Measurements from ENCODE around the gene HOXA6.

The HOXA6 gene

GRCh38 chr7:27112955-27113949, 34.3 kb downstream of the HOXA6 start:
- in situ Hi-C loops (cut with MboI; ENCODE audit: low sequenced_read_pairs) = no loop called here

- in situ Hi-C loops (cut with MboI; ENCODE audit: low sequenced_read_pairs) = no loop called here
Measured at GRCh38 chr7:27112361-27112760, 35.2 kb downstream of the HOXA6 start.

DNA sequence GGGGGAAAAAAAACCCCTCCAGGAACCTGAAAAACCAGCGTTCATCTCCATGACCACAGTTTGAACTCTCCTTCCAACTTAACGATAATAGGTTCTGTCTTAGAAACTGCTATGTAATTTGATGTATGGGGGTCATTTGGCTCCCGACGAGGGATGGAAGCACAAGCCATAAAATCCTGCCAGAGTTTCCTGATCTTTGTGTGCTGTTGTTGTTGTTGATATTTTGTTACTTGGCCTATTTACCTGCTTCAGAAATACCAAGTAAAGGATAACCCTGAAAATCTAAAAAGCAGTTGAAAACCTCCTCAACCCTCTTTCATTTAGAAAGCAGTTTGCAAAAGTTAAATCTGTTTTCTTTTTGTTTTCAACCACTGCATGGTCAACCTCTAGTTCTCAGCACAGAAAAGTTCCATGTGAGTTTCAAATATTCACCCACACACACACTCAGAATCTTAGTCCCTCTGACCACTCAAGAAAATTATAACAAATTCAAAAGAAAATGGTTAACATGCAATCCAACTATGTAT, 35.8 kb downstream of the HOXA6 start:
- in situ Hi-C loops (cut with MboI; ENCODE audit: low sequenced_read_pairs) = no loop called here

- in situ Hi-C loops (cut with MboI; ENCODE audit: low sequenced_read_pairs) = no loop called here
Measured at GRCh38 chr7:27111042-27111750, 36.4 kb downstream of the HOXA6 start.

- in situ Hi-C loops (cut with MboI; ENCODE audit: low sequenced_read_pairs) = no loop called here
Measured at GRCh38 chr7:27110186-27111031, 37.2 kb downstream of the HOXA6 start.

DNA sequence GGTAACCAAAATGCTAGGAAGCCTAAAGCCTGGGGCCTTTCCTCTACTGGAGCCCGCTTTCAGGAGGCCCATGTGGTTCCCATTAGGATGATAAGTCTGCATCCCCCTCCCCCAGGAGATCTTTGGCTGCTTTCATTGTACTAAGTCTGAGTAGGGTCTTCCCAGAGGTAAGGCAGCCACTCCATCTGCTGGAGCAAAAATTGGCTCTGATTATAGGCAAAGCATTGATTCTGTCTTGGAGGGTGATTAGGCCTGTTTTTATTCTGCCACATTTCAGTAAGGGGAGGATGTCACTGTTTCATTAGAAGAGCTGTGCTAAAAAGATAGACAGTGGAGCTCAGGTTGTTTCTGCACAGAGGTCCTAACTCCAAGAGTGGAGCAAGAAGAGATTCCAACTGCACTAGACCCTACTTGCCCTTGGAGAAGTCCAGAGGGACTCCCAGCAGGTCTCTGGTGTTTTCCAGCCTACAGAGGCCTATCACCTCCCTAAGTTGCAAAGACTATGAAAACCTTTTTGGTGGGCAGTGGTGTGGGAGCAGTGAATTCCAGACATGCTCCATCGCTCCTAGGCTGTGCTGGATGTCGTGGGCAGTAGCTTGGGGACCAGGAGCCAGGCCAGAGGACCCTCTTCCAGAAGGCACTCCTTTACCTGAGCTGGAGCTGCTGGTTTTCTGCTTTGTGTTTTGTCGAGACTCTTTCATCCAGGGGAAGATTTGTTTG, 37.9 kb downstream of the HOXA6 start:
- in situ Hi-C loops (cut with MboI; ENCODE audit: low sequenced_read_pairs) = no loop called here

GRCh38 chr7:27108390-27109127, 39.0 kb downstream of the HOXA6 start:
- in situ Hi-C loops (cut with MboI; ENCODE audit: low sequenced_read_pairs) = no loop called here

GRCh38 chr7:27107391-27108381, 39.9 kb downstream of the HOXA6 start:
- in situ Hi-C loops (cut with MboI; ENCODE audit: low sequenced_read_pairs) = no loop called here

GRCh38 chr7:27106901-27107240, 40.7 kb downstream of the HOXA6 start:
- in situ Hi-C loops (cut with MboI; ENCODE audit: low sequenced_read_pairs) = no loop called here

DNA sequence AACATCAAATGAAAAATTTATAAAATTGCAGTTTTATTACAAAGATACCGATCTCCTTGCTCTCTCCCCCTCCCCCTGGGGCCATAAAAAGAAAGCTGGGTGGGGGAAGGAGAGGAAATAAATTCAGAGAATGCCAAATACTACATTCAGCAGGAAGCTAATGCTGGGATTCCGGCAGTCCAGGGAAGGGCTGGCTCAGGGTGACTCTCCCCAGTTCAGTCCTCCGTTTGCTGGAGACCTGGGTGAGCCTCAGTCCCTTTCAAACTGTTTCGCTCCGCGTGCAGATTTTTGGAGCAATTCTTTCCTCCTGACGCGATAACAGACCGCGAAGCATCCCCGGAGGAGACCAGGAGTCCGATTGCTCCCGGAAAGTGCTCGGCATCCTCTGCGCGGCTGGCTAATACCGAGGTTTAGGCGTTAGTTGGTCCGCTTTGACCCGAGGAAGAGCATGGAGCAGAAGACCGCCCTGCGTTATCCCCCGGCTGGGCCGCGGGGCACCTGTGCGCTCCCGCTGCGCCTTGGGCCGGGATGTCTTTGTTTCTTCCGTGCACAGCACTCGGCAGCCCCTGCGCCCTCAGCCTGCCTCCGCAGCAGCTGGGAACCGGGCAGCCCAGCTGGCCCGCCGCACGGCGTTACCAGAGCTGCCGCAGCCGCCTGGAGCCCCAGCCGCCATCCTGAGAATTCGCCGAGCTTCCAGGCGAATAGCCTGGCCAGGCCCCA, 41.2 kb downstream of the HOXA6 start:
- in situ Hi-C loops (cut with MboI; ENCODE audit: low sequenced_read_pairs) = no loop called here

DNA sequence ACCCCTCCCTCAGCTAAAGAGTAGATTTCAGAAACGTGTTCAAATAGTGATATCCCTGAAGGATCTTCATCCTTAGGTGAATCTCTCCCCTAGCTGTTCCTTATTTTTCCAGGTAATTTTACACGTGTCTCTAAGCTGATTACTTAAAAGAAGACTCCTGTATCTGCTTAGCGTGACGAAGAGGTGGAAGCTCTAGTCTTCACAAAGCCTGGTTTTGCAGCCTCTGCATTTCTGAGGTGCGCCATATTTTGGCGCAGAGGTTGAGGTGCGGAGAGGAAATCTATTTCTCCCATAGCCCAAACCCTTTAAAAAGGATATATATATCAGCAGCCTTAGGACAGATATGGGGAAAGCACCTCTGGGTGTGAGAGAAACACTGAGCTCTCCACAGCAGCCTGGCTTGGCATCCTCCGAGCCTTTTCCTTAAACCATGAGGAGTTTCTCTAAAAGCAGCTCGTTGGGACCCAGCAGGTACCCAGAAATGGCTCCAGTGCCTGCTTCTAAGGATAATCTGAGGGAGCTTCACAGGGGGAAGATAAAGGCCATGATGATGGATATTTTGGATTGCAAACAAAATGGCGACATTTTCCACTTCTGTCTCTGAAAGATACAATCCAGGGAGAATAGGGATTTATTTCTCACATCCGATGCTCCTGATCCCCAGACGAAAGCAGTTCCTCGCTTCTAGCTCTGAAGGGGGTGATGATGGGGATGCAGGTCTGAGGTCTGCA, 42.1 kb downstream of the HOXA6 start:
- in situ Hi-C loops (cut with MboI; ENCODE audit: low sequenced_read_pairs) = no loop called here

DNA sequence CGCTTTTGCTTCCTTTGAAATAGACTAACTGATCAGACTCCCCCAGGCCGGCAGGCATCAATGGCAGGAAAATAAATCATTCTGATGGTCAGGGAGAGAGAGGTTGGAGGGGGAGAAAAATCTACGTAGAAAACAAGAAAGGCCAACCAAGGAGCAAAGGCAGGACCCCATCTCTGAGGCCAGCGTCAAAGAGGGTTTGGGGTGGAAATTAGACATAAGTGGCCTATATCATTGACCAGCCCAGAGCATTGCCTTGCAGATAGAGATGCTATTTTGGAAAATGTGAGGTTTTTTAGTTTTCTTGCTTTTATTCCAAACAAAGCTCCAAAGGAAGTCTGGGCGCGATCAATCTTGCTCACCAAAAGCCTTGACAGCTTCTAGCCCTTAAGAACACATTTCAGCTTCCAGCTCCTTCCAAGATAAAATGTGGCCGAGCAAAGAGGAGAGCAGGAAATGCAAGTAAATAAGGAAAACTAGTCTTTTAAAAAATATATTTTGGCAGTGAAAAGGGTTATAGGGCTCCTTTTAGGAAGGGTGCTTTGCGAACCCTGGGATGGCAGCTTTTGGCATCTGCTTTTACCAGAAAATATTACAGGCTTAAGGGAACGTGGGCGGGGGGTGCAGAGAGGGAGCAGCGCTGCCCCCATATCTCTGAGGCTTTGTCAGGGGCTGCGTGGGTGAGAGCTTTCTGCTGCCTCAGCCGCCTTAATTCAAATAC, 43.1 kb downstream of the HOXA6 start:
- in situ Hi-C loops (cut with MboI; ENCODE audit: low sequenced_read_pairs) = no loop called here

DNA sequence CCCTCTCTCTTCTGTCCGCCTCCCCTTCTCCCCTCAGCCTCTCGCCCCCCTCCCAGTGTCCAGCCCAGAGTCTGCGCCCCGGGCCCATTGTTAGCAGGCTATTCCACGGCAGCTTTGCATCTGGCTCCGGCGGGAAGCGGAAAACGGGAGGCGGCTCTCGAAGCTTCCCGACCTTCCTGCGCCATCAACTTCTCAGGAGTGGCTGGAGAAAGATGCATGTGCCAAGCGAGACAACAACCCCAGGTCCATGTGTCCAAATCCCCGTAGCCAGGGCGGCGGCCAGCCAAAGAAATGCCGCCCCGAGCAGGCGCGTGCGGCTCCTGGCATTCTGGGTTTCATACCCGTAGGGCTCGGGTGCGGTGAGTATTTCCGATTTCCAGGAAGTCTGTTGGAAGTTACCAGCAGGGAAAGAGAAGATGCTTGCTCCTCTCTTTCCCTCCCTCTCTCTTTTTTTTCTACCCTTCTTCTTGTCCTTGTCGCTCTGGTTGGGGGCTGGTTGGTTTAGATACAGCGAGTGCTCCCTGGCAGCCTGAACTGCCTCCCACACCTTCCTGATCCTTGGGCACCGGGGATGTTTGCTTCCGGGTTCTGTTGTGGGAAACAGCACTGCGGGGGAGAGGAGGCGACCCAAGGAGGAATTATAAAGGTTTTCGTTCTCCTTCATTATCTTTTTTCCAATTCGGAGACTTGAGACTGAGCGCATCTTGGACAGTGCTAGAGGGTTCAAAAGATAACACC, 43.9 kb downstream of the HOXA6 start:
- in situ Hi-C loops (cut with MboI; ENCODE audit: low sequenced_read_pairs) = no loop called here

- in situ Hi-C loops (cut with MboI; ENCODE audit: low sequenced_read_pairs) = no loop called here
Measured at GRCh38 chr7:27102581-27103442, 44.8 kb downstream of the HOXA6 start, which contains the start of gene HOXA2. Gene HOXA2, minus strand, starts transcription at chr7:27102683. Its CDS starts 183 bp downstream, at chr7:27102500.
